ENCODE measurements around the gene SPNS2.

The SPNS2 gene

GRCh38 chr17:4554441-4554996 lies 55.8 kb downstream of the SPNS2 start:
- TF ChIP-seq ZFX (IDR thresholded peaks at IDR 0.05; ENCODE audit: borderline replicate concordance) (no peak), CTCF (IDR thresholded peaks at IDR 0.05) (no peak)
- H3K27ac ChIP-seq = peak overlapping the region; percentile 73

GRCh38 chr17:4554997-4555799 lies 56.5 kb downstream of the SPNS2 start, which contains the start of gene MYBBP1A:
MYBBP1A (minus strand) TSS chr17:4555384; CDS start chr17:4555324, 60 bp downstream.
- peak within 1 kb of the TSS; percentile 73 for H3K27ac ChIP-seq
- no peak for TF ChIP-seq CTCF (IDR thresholded peaks at IDR 0.05)
- TF ChIP-seq ZFX (IDR thresholded peaks at IDR 0.05; ENCODE audit: borderline replicate concordance) = no peak

- TF ChIP-seq CTCF (IDR thresholded peaks at IDR 0.05) = no peak
- peak overlapping the region; percentile 73 for H3K27ac ChIP-seq
Observed at GRCh38 chr17:4555873-4556759, 57.4 kb downstream of the SPNS2 start.

GRCh38 chr17:4556996-4557395 lies 58.3 kb downstream of the SPNS2 start:
- no peak overlapping the region for H3K27ac ChIP-seq
- no peak for TF ChIP-seq CTCF (IDR thresholded peaks at IDR 0.05)
- TF ChIP-seq ZFX (IDR thresholded peaks at IDR 0.05; ENCODE audit: borderline replicate concordance) = no peak

GRCh38 chr17:4557626-4558346 lies 59.1 kb downstream of the SPNS2 start:
- TF ChIP-seq CTCF (IDR thresholded peaks at IDR 0.05) = no peak
- TF ChIP-seq ZFX (IDR thresholded peaks at IDR 0.05; ENCODE audit: borderline replicate concordance) = no peak
- no peak overlapping the region for H3K27ac ChIP-seq

GRCh38 chr17:4558347-4558971 lies 59.8 kb downstream of the SPNS2 start:
- no peak overlapping the region for H3K27ac ChIP-seq
- TF ChIP-seq ZFX (IDR thresholded peaks at IDR 0.05; ENCODE audit: borderline replicate concordance) = no peak
- TF ChIP-seq CTCF (IDR thresholded peaks at IDR 0.05) = no peak

Data from 22Rv1 (cell line).